Vagina (tissue), 2 donors: Measurements from ENCODE around the gene PNMA1.

Experiments
- CTCF ChIP-seq, 3 experiments: fragments of 450-650 bp in 2 of 3; fragments of 200-600 bp in 1 of 3; sonication (generic) in 1 of 3; IDR thresholded peaks; one replicate each; pipeline ENCODE4 v1.5.1; 2017 to 2019; ENCODE audit warnings: antibody characterized with exemption in 3 of 3, mild to moderate bottlenecking in 2 of 3, moderate library complexity in 2 of 3
- POLR2A ChIP-seq, 2 donors: fragments of 450-650 bp; IDR thresholded peaks; one replicate each; pipeline ENCODE4 v1.6.1; 2017; ENCODE audit warnings: antibody characterized with exemption in 2 of 2, mild to moderate bottlenecking in 2 of 2, moderate library complexity in 2 of 2

- no peak for TF ChIP-seq CTCF (IDR thresholded peaks at IDR 0.05)
- TF ChIP-seq POLR2A (IDR thresholded peaks at IDR 0.05) = no peak
Observed at GRCh38 chr14:73757876-73758391, 43.8 kb upstream of the PNMA1 start.
